A673 (cell line): ENCODE measurements around the gene RAD21L1. TPM values are rescaled to one million over a fixed set of nuclear protein-coding genes. Genes with fewer than 3 reads are reported as not detected.
A peak's percentile ranks its signal among the peaks of the same experiment; 100 is the strongest.

Experiments used
- BruUV-seq: library from RNA; stranded (reverse); fragments of 400-500 nt; replicated peaks from 2 replicates; lab custom pipeline; 2021; lab: Mats Ljungman, UMichigan
- CTCF ChIA-PET: fragments of 300-600 bp; sonication (Branson Sonifier 250); formaldehyde crosslinking; loops from one replicate; lab custom pipeline; 2022; ENCODE audit warnings: antibody characterized with exemption; lab: Charles Lee
- POLR2A ChIA-PET: fragments of 300-600 bp; sonication (Branson Sonifier 250); formaldehyde crosslinking; loops from one replicate; lab custom pipeline; 2022; ENCODE audit warnings: antibody characterized with exemption; ENCODE audit not compliant: low non-redundant PET; lab: Charles Lee
- DNase-seq: peaks from one replicate; pipeline ENCODE4 v3.0.0-alpha.2; 2015; ENCODE audit warnings: low spot score
- H3K27ac ChIP-seq: fragments of 200-600 bp; sonication (generic); 2 replicates; pipeline ENCODE4 v1.5.1; 2016; ENCODE audit warnings: mixed run types, low read depth, mild to moderate bottlenecking, mixed read lengths, antibody characterized with exemption, low read length; ENCODE audit not compliant: poor library complexity, severe bottlenecking
- H3K27me3 ChIP-seq: fragments of 200-600 bp; sonication (generic); replicated peaks from 2 replicates; pipeline ENCODE4 v1.6.1; 2017; ENCODE audit warnings: mixed run types, low read depth, mild to moderate bottlenecking, mixed read lengths, antibody characterized with exemption, low read length; ENCODE audit not compliant: insufficient read depth, poor library complexity
- H3K36me3 ChIP-seq: fragments of 200-600 bp; sonication (generic); 2 replicates; pipeline ENCODE4 v1.6.1; 2016; ENCODE audit warnings: mixed run types, mild to moderate bottlenecking, mixed read lengths, antibody characterized with exemption, low read length; ENCODE audit not compliant: insufficient read depth, poor library complexity, severe bottlenecking
- H3K4me1 ChIP-seq: fragments of 200-600 bp; sonication (generic); 2 replicates; pipeline ENCODE4 v1.6.1; 2017; ENCODE audit warnings: mixed run types, mild to moderate bottlenecking, mixed read lengths, antibody characterized with exemption, low read length; ENCODE audit not compliant: insufficient read depth, poor library complexity, severe bottlenecking
- H3K4me3 ChIP-seq: fragments of 200-600 bp; sonication (generic); 2 replicates; pipeline ENCODE4 v1.5.1; 2016; ENCODE audit warnings: low read depth, mixed run types, mild to moderate bottlenecking, mixed read lengths, low read length; ENCODE audit not compliant: poor library complexity, severe bottlenecking
- H3K9me3 ChIP-seq: fragments of 200-600 bp; sonication (generic); 2 replicates; pipeline ENCODE4 v1.6.1; 2016; ENCODE audit warnings: mixed run types, low read depth, mild to moderate bottlenecking, mixed read lengths, antibody characterized with exemption, low read length; ENCODE audit not compliant: poor library complexity, severe bottlenecking
- CTCF ChIP-seq: fragments of 300-800, 200-600 bp; sonication (generic); conservative IDR thresholded peaks from 2 replicates; pipeline ENCODE4 v1.5.1; 2017; ENCODE audit warnings: low read depth, mild to moderate bottlenecking, antibody characterized with exemption, low read length, moderate library complexity, mixed read lengths
- EZH2 ChIP-seq: fragments of 200-600 bp; sonication (generic); IDR thresholded peaks from 2 replicates; pipeline ENCODE4 v1.6.1; 2017; ENCODE audit warnings: borderline replicate concordance, low read depth, mild to moderate bottlenecking, mixed read lengths, antibody characterized with exemption, low read length; ENCODE audit not compliant: poor library complexity, severe bottlenecking
- intact Hi-C: fragments of 100-400 bp; cut with micrococcal nuclease; formaldehyde crosslinking; loops from one replicate; pipeline ENCODE4 v1.10.0; 2022; ENCODE audit not compliant: unreplicated experiment
- total RNA-seq: library from RNA; stranded (reverse); gene quantifications from 2 replicates; pipeline ENCODE4 v1.2.3, GENCODE V29; 2021

Gene RAD21L1
- total RNA-seq, 1 experiment from 2014 or later: not detected

GRCh38 chr20:1185316-1185741 lies 40.5 kb upstream of the RAD21L1 start:
- Histone ChIP-seq H3K4me3 (peak overlapping the region; percentile 45), H3K9me3 (no peaks in the 10 kb centered on the region), H3K4me1 (no peaks in the 10 kb centered on the region), H3K27ac (no peak overlapping the region), H3K36me3 (no peaks in the 10 kb centered on the region), H3K27me3 (peaks cover 26% of the 10 kb centered on the region)
- intact Hi-C loops: no loop called here
- POLR2A ChIA-PET: no interaction called here
- CTCF ChIA-PET: interaction anchor here (0.6 to 0.7 kb wide), 6 partner anchors 9 to 370 kb away, joined by 3 to 12 read pairs (median 5); partner anchors contain the start of gene C20orf202
- no TSS peak for BruUV-seq
- TF ChIP-seq EZH2 (peak; percentile 1), CTCF (no peak)
- no peak for DNase-seq

- intact Hi-C loops: no loop called here
- ChIA-PET POLR2A (no interaction called here), CTCF (no interaction called here)
- peaks cover 26% of the 10 kb centered on the region for H3K27me3 ChIP-seq
- H3K4me3 ChIP-seq: peak overlapping the region; percentile 45
- no peaks in the 10 kb centered on the region for H3K9me3 ChIP-seq
- no TSS peak for BruUV-seq
- H3K27ac ChIP-seq: no peak overlapping the region
- no peak for TF ChIP-seq EZH2
- TF ChIP-seq CTCF: peak; percentile 72
- H3K4me1 ChIP-seq: no peaks in the 10 kb centered on the region
- peak; percentile 65 for DNase-seq
- H3K36me3 ChIP-seq: no peaks in the 10 kb centered on the region
Observed at GRCh38 chr20:1185790-1186334, 40.0 kb upstream of the RAD21L1 start.

- Histone ChIP-seq H3K36me3 (no peaks in the 10 kb centered on the region), H3K9me3 (no peaks in the 10 kb centered on the region), H3K4me3 (no peak overlapping the region), H3K27me3 (peaks cover 26% of the 10 kb centered on the region), H3K4me1 (no peaks in the 10 kb centered on the region), H3K27ac (no peak overlapping the region)
- peak; percentile 30 for DNase-seq
- CTCF ChIA-PET: no interaction called here
- POLR2A ChIA-PET: no interaction called here
- BruUV-seq: no TSS peak
- intact Hi-C loops: no loop called here
- TF ChIP-seq EZH2 (no peak), CTCF (no peak)
Observed at GRCh38 chr20:1186367-1186991, 39.4 kb upstream of the RAD21L1 start.
